Activated CD8-positive, alpha-beta memory T cell treated with anti-CD3 and anti-CD28 coated beads for 48 hours (primary cell): Measurements from ENCODE around the gene NEK6.
A peak's percentile ranks its signal among the peaks of the same experiment; 100 is the strongest.

Source experiments
- DNase-seq, 3 experiments: peaks; one replicate each; pipeline ENCODE4 v3.0.0-alpha.2; 2020; ENCODE audit warnings: low read depth in 2 of 3, low spot score in 2 of 3

The NEK6 gene

DNA sequence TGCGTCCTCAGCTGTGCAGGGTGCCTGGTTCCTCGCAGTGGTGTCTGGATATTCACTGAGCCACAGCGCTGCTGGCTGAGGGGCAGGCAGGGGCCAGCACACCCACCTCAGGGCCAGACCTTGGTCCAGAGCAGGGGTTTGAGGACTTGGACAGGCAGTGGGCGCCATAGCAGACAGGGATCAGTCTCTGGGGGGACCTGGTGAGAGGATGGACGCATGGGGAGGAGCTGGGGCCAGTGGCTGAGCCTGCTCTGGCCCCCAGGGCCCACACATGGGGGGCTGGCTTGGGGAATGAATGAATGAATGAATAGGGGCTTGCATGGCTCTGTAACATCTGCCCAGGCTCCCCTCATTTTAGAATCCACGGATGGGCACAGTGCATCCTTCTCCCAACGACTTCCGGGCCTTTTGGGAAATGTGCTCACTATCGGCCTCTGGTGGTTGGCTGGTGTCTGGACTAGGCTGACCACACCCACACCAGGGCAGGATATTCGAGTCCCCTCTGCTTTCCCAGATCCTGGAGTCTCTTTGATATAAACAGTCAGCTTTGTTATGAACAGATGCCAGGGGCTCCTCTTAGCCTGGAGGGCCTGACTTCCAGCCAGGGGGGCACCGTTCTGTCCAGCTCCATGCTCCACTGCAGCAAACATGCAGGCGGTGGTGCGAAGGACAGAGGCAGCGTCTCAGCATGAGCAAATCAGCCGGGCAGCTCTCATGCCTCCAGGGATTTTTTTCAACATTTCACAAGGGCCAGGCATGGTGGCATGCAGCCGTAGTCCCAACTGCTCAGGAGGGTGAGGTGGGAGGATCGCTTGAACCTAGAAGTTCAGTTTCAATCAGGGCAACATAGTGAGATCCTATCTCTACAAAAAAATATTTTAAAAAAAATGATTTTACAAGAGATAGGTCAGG, 62.6 kb downstream of the NEK6 start:
- DNase-seq: peak in 2 of 3 experiments; percentile 22 to 24

DNA sequence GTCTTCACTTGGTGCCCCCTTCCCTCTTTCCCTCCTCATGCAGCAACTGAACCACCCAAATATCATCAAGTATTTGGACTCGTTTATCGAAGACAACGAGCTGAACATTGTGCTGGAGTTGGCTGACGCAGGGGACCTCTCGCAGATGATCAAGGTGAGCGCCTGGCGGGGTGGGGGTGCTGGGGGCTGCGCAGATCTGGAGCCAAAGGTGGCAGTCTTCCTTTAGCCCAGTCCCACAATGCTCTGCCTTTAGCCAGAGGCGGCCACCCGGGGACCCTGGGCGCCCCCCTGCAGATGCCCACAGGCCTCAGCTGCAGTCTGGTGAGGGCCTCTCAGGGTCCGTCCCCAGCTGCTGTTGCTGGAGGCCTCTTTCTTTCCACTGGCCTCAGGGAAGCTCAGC, 63.7 kb downstream of the NEK6 start:
- DNase-seq: no peak

DNA sequence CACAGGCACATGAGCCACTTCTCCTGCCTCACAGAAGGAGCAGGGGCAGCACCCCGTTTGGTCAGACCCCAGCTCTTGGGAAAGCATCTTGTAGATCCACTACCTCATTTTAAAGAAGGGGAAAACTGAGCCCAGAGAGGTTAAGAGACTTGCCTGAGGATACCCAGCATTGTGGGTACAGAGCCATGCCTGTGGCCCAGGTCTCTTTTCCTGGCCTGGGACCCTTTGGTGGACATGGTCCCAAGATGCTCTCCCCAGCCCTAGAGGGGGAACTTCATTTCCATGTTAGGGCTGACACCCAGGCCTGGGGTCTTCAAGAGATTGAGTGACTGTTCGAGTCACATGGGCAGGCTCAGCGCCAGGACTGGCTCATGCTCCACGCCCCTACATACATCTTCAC, 64.2 kb downstream of the NEK6 start:
- no peak for DNase-seq

DNA sequence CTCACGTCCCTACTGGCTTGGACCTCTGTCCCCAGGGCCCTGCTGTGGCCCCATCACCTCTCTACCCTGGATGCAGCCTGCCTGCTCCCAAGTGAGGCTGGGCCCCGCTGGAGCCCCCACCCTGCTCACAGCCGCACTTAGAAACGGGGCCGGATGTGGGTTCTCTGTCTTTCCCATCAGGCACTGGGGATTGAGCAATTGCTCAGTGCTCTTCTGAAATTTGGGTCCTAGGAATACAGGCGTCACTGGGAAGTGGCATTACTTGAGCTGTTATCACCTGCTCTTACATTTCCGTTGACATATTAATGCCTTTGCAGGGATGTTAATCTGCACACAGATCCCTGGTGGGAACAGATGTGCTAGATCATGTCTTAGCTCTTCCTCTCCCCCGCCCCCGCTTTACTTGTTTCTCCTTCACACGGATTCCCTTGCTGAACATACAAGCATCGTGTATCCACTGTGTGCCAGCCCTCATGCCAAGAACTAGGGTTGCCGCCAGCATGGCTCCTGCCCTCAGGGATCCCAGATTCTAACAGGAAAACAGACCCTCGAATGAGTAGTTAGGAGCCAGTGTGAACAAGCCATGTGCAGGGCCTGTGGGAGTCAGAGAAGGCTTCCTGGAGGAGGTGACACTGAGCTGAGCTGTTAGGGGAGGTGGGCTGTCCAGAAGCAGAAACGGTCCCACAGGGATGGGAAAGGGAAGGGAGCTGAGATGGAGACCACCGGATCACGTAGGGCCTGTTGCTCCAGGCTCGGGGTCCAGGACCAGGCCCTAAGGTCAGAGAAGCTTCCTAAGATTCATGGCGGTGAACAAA, 65.1 kb downstream of the NEK6 start:
- DNase-seq: no peak

DNA sequence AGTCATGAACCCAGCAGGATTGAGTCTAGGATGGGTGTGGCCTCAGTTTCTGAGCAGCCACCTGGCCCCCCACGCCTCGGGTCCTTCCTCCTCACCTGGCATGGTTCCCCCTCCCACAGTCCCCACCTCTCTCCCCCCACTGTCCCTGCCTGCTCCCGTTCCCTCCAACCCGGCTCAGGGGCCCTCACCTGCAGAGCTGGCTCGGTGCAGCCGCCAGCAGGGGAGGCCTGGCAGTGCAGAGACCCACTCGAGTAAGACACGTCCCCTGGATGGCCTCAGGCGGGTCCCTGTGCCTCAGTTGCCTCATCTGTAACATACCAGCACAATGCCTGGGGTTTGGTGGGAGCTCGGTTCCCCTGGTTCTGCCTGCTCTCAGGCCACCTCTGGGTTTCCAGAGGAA, 66.2 kb downstream of the NEK6 start:
- no peak for DNase-seq

DNA sequence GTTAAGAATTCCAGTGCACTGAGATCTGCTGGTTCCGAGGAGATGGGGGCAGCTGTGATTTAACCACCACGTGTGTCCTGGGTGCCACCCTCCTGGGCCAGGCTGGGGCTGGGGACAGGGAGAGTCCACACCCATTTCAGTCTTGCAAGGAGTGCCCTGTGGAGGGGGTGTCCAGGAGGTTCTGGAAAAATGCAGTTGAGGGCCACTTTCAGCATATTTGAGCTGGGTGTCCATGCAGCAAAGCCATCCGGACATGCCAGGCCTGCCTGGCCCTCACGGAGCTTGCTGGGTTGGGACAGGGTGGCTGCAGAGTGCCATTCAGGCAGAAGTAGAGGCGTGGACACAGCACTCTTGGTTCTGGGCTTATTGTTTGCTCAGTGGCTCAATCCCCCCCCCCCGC, 68.1 kb downstream of the NEK6 start:
- no peak for DNase-seq

DNA sequence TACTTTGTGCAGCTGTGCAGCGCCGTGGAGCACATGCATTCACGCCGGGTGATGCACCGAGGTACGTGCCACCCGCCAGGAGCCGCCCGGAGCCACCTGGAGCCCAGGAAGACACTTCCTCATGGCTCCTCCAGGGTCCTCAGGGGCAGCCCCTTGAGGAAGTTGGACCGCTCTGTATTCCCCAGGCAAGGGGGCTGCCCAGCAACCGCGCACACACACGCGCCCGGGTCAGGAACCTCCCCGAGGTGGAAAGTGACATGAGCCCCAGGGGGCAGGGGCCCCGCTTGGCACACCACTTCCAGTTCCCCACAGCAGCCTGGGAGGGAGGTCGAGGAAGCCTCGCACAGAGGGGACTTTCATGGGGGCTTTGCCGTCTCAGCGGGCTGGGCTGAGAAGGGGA, 68.6 kb downstream of the NEK6 start:
- no peak for DNase-seq

DNA sequence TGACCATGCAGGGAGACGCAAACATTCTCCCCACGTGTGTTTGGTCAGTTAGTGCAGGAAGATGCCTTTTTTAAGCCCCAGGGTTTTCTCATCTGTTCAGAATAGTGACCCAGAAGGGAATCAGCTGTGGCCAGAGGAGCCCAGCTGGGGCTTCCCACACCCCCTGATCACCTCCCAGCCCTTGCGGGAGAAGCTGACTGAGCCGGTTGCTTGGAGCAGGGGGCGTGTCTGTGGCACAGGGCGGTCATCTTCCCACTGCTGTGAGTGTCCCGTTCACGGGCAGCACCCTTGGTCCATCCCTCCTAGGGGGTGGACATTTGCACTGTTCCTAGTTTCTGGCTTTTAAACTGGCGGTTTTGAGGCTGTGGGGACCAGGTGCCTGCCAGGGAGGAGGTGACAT, 69.7 kb downstream of the NEK6 start:
- no peak for DNase-seq

DNA sequence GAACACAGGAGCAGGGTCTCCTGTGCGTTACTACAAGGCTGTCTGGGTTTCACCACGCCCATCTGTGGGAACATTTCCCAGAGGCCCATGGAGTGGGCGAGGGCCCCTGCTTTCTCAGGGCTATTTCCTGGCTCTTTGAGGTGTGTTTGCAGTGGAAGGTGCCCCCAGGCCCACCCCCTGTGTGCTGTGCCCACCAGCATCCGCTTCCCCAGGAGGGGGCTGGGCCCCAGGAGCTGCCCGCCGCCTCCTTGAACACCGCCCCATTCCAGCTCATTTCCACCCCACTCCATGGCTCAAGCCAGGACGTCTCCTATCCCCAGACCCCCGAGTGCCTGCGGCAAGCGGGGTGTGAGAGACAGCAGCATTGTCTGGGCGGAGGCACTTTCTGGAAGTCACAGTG, 70.5 kb downstream of the NEK6 start:
- DNase-seq: no peak

DNA sequence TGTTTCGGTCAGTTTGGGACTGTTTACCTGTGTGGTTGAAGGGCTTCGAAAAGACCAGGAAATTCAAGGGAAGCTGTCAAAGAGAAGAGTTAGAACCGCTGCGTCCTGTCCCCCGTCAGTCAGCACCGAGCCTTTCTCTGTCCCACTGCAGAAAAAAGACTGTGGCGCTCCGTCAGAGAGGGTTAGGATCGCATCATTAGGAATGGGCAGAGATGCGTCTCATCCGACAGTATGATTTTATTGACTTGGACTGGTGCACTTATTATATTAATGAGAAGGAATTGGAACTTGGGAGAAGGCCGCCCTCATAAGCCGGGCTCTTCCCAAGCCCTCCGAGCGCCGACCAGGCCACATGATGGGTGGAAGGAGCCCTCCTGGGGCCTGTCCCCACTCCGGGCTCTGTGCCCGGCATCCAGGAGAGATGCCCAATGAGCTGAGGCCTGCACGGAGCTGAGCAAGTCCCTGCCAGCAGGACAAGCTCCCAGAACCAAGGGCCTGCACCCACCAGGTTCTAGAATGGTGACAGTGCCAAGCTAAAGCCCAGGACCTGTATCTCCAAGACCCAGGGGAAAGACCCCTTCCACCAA, 71.5 kb downstream of the NEK6 start:
- DNase-seq: no peak

DNA sequence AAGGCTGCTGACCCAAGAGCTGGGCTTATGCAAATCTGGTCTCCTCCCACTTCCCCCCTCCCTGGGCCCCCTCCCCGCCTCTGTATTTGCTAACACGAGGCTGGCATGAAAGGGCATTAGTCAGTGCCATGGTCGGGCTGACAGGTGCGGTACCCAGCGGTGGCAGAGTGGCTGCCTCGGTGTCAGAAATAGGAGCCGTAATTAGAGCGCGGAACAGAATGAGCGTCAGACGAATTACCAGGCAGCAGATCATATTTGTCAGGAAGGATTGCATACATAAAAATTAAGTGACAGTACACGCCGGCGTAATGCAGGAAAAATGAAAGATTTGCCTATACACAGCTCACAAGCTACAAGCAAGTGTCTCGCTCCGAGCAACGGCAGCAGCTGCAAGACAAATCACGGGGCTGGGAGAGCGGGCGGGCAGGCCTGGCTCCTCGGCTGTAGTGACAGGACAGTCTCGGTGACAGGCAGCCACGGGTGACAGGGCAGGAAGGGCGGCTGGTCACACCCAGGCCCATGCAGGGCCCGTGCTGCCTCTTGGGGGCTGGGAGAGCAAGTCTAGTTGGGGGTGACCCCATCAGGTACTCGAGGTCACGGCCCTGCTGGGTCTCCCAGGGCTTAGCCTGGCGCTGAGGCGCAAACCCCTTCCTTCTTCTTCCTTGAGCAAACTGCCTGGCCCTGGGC, 72.4 kb downstream of the NEK6 start:
- no peak for DNase-seq

DNA sequence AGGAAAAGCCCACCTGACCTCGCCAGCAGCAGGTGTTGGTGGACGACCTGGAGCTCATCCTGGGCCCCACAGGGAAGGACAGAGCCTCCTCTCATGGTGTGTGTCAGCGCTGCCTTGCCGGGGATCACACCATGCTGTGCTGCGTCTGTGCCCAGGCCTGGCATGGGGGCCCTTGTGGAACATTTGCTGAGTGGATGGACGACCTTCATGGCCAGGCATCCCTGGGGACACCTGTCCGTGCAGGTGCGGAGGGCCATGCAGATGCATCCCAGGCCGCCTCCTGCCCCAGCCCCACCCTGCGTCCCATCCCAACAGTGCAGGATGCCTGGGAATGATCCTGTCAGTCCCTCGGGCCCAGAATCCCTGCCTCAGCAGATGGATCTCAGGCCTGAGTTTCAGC, 73.8 kb downstream of the NEK6 start:
- DNase-seq: no peak

DNA sequence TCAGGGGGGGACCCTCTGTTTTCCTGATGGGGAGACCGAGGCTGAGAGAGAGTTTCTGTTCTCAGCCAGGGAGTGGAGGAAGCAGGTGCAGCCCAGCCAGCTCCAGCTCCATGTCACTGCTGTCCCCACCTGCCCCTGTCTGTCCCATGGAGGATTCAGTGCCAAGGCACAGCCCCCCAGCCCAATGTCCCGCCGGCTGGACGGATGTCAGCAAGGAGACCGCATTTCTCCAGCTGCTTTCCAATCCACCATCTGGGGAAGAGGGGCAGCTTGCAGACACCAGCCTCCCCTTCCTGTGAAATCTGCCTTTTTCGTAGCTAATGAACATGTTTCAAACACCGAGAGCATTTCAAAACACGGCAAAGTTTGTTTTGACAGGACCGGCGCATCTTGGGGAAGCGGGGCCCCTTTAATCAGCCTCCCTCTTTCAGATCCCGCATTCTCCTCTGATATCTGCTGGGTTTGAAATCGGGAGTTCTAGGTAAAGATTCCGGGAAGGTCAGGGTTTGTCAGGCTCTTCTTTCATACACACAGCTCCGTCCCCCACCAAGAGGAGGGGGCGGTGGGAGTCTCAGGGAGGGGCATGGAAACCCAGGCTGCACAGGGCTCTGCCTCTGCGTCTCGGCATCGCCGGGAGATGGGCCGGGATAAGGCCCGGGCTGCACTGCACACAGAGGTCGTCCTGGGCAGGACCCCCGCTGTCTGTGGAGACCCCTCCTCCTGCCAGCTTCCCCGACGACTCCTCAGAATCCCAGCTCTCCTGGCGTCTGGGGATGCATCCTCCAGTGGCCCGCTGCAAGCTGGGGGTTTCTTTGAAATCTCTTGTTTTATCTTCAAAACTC, 74.8 kb downstream of the NEK6 start:
- no peak for DNase-seq

DNA sequence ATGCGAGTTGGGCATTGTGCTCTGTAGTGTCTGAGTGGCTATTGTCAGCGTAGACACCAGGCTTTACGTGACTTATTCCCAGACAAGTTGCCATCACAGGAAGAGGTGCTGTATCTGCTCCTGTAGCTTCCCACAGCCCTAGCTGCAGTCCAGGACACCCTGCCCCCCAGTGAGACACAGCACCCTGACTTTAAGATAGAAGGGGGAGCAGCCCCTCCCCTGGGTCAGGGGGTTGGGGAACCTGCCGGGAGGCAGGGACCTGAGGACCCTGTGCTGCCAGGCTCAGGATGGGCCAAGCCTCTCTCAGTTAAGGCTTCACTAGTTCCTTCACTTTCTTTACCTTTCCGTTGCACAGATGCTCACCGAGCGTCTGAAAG, 75.4 kb downstream of the NEK6 start:
- DNase-seq: no peak

DNA sequence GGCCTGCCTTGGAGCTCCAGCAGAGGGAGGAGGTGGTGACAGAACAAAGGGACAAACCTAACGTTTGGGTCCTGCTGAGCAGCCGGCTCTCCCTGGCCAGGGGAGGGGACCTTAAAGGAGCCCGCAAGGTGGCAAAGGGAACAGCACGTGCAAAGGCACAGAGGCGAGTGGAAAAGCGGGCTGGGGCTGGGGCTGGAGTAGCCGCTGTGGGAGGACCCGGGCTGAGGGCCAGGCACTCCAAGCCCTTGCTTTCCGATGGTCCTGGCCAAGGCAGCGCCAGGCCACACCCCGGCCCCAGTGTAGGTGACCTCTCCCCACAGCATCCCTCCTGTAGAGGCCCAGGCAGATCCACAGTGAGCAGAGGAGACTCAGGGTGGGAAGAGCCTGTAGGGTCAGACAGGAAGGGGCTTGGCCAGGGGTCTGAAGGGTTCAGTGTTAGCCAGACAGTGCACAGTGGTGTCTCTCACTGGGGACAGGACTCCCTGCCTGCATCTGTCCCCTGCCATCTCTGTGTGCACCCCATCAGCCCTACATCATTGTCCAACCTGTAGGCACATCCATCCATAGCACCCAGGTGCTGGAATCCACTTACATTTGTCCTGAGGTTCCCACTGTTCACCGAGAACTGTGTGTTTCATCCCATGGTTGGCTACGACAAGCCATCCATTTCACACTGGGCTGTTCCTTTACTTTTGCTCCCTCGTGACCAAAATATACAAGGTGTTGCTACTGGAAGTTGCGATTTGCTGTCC, 77.0 kb downstream of the NEK6 start:
- DNase-seq: no peak

DNA sequence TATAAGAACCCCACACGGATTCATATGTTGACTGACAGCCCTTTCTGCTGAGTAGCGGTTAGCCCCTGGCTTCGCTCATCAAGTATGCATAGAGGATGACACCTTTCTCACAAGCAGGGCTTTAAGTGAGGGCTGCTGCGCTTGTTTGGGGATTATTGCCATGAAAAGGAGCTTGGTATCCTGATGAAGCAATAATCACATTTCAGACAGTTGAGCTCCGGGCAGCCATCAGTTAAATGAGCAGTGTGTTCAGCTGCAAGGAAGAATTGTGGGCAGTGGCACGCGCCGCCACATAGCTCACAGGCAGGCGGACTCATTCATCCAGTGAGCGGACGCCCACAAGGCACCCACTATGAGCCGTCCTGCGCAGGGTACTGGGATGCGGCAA, 77.6 kb downstream of the NEK6 start:
- no peak for DNase-seq

DNA sequence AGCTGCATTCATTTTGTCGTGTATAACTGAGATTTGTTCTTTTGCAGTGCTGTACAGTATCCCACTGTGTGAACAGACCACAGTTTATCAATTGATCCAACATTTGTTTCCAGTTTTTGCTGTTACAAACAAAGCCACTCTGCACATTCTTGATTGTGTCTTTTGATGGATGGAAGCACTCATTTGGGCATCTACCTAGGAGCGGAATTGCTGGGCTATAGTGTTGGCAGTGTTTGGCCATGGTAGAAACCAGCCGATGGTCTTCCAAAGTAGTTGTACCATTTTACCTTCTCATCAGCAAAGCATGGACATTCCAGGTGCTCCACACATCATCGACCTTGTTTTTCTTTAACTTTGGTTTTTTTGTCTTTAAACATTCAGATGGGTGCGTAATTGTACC, 79.8 kb downstream of the NEK6 start:
- DNase-seq: no peak

DNA sequence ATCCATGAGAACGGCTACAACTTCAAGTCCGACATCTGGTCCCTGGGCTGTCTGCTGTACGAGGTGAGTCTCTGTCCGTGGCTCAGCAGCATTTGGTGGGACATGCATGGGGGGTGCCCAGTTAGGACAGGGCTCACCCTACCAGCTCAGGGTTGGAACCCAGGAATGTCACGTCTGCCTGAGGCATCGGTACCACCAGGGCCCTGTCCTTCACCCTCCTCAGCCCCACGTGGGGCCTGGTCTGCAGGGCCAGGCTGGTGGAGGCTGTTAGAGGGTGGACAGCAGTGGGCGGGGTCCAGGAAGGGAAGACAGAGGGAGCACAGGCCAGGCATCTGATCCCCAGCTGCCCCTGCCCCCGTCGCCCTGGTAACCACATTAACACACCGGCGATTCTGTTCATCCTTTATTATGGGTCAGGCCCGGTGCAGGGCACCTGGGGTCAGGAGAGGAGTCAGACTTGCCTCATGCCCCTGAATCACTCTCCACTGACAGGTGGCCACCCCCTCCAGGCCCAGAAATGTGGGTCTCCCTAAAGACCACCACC, 81.9 kb downstream of the NEK6 start:
- DNase-seq: no peak

DNA sequence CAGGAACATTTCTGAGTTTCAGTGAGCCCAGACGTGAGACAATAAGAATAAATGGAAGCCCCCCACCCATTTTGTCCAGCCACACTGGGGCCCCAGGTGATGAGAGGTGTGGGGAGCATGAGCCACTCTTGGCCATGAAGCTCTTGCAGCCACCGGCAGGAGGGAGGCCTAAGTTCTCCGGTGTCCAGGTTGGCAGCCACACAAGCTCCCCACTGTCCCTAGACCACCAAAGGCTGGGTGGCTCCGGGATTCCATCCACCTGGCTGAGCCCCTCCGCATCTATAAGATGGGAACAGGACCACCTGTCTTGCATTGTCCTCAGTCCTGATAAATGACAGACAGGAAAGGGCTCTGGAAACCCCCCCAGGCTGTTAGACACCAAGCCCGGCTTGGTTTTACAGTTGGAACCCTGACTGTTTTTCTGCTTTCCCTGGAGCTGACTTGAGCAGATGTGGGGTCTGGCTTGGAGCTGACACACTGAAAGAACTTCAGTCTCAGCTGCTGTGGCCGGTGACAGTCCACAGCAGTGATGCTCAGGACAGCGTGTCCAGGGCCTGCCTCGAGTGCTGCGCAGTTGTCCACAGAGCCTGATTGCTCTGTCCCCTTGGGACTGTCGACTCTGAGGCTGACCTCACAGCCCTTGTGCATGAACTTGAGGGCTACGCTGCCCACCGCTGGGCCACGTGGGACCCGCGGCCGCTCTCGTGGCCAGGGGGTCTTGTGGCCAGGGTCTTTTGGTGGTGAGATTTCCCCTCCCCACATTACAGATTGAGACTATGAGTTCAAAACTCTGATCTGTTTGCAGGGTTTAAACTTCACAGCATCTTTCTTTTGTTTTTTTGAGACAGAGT, 82.7 kb downstream of the NEK6 start:
- no peak for DNase-seq
